Pancreas (tissue), 10 donors: ENCODE data around the gene GMDS. TPM values are rescaled to one million over a fixed set of nuclear protein-coding genes. Genes with fewer than 3 reads are reported as not detected.

Experiments used
- ATAC-seq, 4 donors: fragments of 200-7000 bp; cut with Tn5 transposase; one replicate each; pipeline versions ENCODE4 v1.8.0 to v1.9.1; 2020; ENCODE audit warnings: mild to moderate bottlenecking in 4 of 4, moderate library complexity in 4 of 4
- DNase-seq, 6 donors: peaks; one replicate each; pipeline ENCODE4 v3.0.0-alpha.2; 2020
- FAIRE-seq: peaks from 2 replicates; lab custom pipeline; 2012; peaks lifted over from hg19 to GRCh38; lab: Jason Lieb, UNC
- H3K27ac ChIP-seq, 4 donors: fragments of 200-600 bp; sonication (generic); 1 replicate in 3 of 4; 2 replicates in 1 of 4; pipeline versions ENCODE4 v1.5.0 to v1.8.0; 2020
- H3K27me3 ChIP-seq, 4 donors: fragments of 200-600 bp; one replicate each; pipeline ENCODE4 v1.8.0; 2021
- H3K36me3 ChIP-seq, 3 donors: fragments of 200-600 bp; sonication (generic) in 1 of 3; one replicate each; pipeline versions ENCODE4 v1.5.0 to v1.8.0; 2020 to 2021
- H3K4me1 ChIP-seq, 3 donors: fragments of 200-600 bp; one replicate each; pipeline ENCODE4 v1.8.0; 2021
- H3K4me3 ChIP-seq, 4 donors: fragments of 200-600 bp; sonication (generic) in 2 of 4; one replicate each; pipeline versions ENCODE4 v1.5.0 to v1.8.0; 2020 to 2021
- H3K9me3 ChIP-seq, 4 donors: fragments of 200-600 bp; one replicate each; pipeline ENCODE4 v1.8.0; 2021
- whole genome bisulfite sequencing, 2 donors: extraction: QIAGEN DNeasy Blood & Tissue Kit; methylation state at CpG; one replicate each; pipeline ENCODE4 v1.1.7; 2013; 5-methylcytosine and 5-hydroxymethylcytosine counted together
- intact Hi-C, 3 donors: fragments of 100-400 bp; cut with DNase I; formaldehyde crosslinking; loops; one replicate each; pipeline versions ENCODE4 v1.11.1 to v1.14.2; 2022
- polyA plus RNA-seq, 2 donors: library from polyadenylated mRNA; stranded (reverse); fragments of 200-250 nt; gene quantifications; one replicate each; pipeline ENCODE4 v1.2.3, GENCODE V29; 2013
- total RNA-seq, 6 donors: library from RNA; stranded (reverse); fragmentation: NEBNext Ultra II Directional in 4 of 6; extraction: Animal tissue kit (Norgen Biotek cat#: 25700) in 4 of 6; gene quantifications; one replicate each; pipeline versions ENCODE4 v1.2.1 to v1.2.4, GENCODE V29; 2021 to 2023
- TF ChIP-seq, protein P1 (sequence below), 4 donors: fragments of 200-600 bp; sonication (generic) in 3 of 4; IDR thresholded peaks; one replicate each; pipeline versions ENCODE4 v1.5.0 to v1.8.0; 2021; ENCODE audit warnings: antibody characterized with exemption in 4 of 4
- donor health status: healthy with polysubstance abuse.
- donor health status: DM: no; HTN: no; CAD: no; lungs with moderate emphysema.
- donor health status: DM: no; HTN: no; CAD: no.
- donor health status: control.
- donor health status: control.
- donor health status: Bipolar disorder and iron deficiency.
- donor health status: DM: yes; HTN: yes; CAD: no.
- donor health status: DM: no; HTN: no; CAD: no.
- donor health status: DM: no; HTN: no; CAD: no.
- donor health status: DM: yes; HTN: yes; CAD: no.

Gene GMDS
- total and polyA plus RNA-seq, 8 donors = 7.6 to 40.8 (median 26.5) TPM

DNA sequence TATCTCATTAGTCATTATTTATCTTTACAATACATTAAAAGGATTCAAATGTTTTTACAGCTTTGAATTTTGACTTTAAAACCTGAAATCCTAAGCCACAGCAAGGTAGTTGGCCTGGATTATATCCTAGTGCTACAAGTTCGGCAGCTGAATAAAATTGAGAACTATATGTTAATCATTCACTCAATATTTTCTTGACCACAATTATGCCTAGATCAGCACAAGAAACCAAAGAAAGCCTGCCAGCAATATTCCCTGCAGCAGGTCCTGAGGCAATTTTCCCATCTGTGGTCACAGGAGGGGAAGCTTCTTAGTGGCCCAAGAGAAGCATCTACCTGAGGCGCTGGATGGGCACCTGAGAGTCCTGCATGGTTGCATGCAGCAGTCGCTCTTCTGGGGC is 183.5 kb downstream of the GMDS start:
- H3K4me1 ChIP-seq = peaks cover 12 to 29% (median 27%) of the 10 kb centered on the region in 3 donors
- no peaks in the 10 kb centered on the region for H3K27me3 ChIP-seq
- no peak overlapping the region for H3K27ac ChIP-seq
- H3K4me3 ChIP-seq = no peak overlapping the region
- FAIRE-seq (no peak), DNase-seq (peak in 1 of 6 donors; percentile 8), ATAC-seq (peak; percentile 54 to 83 (median 80))
- H3K9me3 ChIP-seq = no peaks in the 10 kb centered on the region
- TF ChIP-seq, protein P1, sequence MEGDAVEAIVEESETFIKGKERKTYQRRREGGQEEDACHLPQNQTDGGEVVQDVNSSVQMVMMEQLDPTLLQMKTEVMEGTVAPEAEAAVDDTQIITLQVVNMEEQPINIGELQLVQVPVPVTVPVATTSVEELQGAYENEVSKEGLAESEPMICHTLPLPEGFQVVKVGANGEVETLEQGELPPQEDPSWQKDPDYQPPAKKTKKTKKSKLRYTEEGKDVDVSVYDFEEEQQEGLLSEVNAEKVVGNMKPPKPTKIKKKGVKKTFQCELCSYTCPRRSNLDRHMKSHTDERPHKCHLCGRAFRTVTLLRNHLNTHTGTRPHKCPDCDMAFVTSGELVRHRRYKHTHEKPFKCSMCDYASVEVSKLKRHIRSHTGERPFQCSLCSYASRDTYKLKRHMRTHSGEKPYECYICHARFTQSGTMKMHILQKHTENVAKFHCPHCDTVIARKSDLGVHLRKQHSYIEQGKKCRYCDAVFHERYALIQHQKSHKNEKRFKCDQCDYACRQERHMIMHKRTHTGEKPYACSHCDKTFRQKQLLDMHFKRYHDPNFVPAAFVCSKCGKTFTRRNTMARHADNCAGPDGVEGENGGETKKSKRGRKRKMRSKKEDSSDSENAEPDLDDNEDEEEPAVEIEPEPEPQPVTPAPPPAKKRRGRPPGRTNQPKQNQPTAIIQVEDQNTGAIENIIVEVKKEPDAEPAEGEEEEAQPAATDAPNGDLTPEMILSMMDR (IDR thresholded peaks at IDR 0.05) = no peak
- 52 to 53% methylated on average over 3 of the region's 3 CpGs for WGBS, 2 donors
- H3K36me3 ChIP-seq = no peaks in the 10 kb centered on the region
- intact Hi-C loops = no loop called here

DNA sequence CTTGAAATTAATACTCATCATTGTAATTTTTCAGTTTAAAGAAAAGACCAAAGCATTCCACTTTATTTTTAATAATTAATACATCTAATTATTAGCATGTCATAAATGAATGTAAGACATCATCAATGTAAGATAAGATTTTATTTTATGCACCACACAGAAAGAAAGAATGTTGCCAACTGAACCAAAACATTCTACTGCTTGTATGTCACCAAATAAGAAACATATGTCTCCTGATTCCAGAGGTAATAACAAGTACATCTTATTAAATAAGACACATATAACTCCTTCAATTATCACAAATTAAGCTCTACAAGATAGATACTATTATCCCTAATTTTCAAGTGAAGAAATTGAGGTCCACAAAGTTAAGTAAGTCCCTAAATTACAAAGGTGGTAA is 189.5 kb downstream of the GMDS start:
- no peak for ATAC-seq
- TF ChIP-seq, protein P1 (IDR thresholded peaks at IDR 0.05) = no peak
- DNase-seq = no peak
- intact Hi-C loops = no loop called here
- H3K27ac ChIP-seq = no peak overlapping the region
- FAIRE-seq = no peak
- H3K9me3 ChIP-seq = no peaks in the 10 kb centered on the region
- peaks cover 0 to 11% (median 10%) of the 10 kb centered on the region in 3 donors for H3K4me1 ChIP-seq
- no peak overlapping the region for H3K4me3 ChIP-seq
- H3K36me3 ChIP-seq = no peaks in the 10 kb centered on the region
- no peaks in the 10 kb centered on the region for H3K27me3 ChIP-seq

DNA sequence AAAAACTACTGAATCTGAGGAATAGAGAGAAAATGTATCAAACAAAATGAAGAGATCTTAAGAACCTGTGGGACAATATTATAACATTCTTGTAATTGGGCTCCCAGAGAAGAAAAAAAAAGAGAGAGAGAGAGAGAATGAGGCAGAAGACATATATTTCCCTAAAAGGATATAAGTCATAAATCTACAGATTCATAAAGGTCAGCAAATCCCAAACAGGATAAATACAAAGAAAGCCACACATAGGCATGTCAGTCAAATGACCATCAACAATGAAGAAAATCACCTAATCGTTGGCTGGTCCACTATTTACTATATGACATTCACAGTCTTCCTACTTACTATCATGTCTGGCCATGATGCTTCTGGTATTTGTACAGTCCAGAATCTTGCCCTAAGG is 190.3 kb downstream of the GMDS start:
- ATAC-seq = no peak

DNA sequence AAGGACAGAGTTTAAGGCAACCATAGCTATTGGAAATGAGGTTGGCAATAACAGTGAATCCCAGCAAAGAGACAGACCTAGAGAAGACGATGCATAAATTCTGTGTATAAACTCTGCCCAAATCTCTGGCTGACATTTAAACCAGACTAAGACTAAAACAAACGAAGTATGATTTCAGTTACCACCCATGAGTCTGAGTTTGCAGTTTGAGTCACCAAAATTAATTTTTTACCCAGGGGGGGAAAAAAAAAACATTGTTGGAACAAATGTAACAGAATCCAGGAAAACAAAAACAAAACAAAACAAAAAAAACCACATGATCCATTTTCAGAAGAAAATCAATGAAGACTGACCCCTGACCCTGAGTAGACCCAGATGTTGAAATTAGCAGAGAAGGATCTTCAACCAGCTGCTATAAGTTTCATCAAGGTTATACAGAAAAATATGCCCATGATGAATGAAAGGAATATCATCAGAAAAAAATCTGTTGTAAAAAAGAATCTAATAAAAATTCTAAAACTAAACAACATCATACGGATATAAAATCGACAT is 190.8 kb downstream of the GMDS start:
- intact Hi-C loops = no loop called here
- 81 to 85% methylated on average over 4 of the region's 4 CpGs for WGBS, 2 donors
- H3K36me3 ChIP-seq = no peaks in the 10 kb centered on the region
- peaks cover 0 to 11% (median 10%) of the 10 kb centered on the region in 3 donors for H3K4me1 ChIP-seq
- H3K27ac ChIP-seq = no peak overlapping the region
- H3K27me3 ChIP-seq = no peaks in the 10 kb centered on the region
- H3K9me3 ChIP-seq = no peaks in the 10 kb centered on the region
- no peak for FAIRE-seq
- no peak for ATAC-seq
- no peak for DNase-seq
- TF ChIP-seq, protein P1 (IDR thresholded peaks at IDR 0.05) = no peak
- no peak overlapping the region for H3K4me3 ChIP-seq

More for the DNA sequence above, 190.3 kb downstream of the GMDS start:
- Histone ChIP-seq H3K9me3 (no peaks in the 10 kb centered on the region), H3K36me3 (no peaks in the 10 kb centered on the region), H3K4me3 (no peak overlapping the region), H3K4me1 (peaks cover 0 to 11% (median 10%) of the 10 kb centered on the region in 3 donors), H3K27me3 (no peaks in the 10 kb centered on the region), H3K27ac (no peak overlapping the region)
- DNase-seq (no peak), FAIRE-seq (no peak)
- intact Hi-C loops = no loop called here
- WGBS, 2 donors = 69 to 84% methylated on average over 1 of the region's 1 CpG
- TF ChIP-seq, protein P1 (IDR thresholded peaks at IDR 0.05) = no peak

DNA sequence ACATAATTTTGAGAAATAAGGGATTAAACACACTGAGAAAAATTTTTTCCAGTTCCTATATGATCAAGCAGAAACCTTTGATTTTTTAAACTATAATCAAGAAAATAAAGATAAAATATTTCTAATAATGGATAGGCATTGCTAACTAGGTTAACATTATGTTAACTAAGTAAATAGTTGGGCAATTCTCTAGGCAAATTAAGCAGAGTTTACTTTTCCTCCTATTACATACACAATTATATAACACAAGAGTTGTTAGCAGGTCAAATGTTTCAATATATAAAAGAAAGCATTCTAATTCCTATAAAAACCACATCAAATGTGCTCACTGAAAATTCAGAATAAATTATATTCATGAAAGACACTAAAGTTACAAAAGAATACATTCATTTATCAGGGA is 191.7 kb downstream of the GMDS start:
- Histone ChIP-seq H3K27me3 (no peaks in the 10 kb centered on the region), H3K4me1 (peaks cover 0 to 11% (median 10%) of the 10 kb centered on the region in 3 donors), H3K9me3 (no peaks in the 10 kb centered on the region), H3K4me3 (no peak overlapping the region), H3K36me3 (no peaks in the 10 kb centered on the region), H3K27ac (no peak overlapping the region)
- ATAC-seq (no peak), FAIRE-seq (peak; percentile 65), DNase-seq (no peak)
- TF ChIP-seq, protein P1 (IDR thresholded peaks at IDR 0.05) = no peak
- intact Hi-C loops = no loop called here
